Osteoblast (primary cell): ENCODE results near the gene USP3. TPM values are rescaled to one million over a fixed set of nuclear protein-coding genes. Genes with fewer than 3 reads are reported as not detected.

ENCODE experiments used
- DNase-seq: peaks from one replicate; pipeline ENCODE4 v3.0.0; 2011; ENCODE audit warnings: low spot score, mixed read lengths; ENCODE audit not compliant: insufficient read length; ENCODE audit errors: missing footprints
- H2AFZ ChIP-seq: 2 replicates; pipeline ENCODE4 v1.6.0; 2011; ENCODE audit warnings: mild to moderate bottlenecking, low read length
- H3K27ac ChIP-seq: 2 replicates; pipeline ENCODE4 v1.5.1; 2011; ENCODE audit warnings: mild to moderate bottlenecking, low read depth, low read length, moderate library complexity
- H3K27me3 ChIP-seq: 2 replicates; pipeline ENCODE4 v1.6.0; 2012; ENCODE audit warnings: mild to moderate bottlenecking, control low read depth, inconsistent platforms, low read length, moderate library complexity; ENCODE audit not compliant: insufficient read depth
- H3K36me3 ChIP-seq: 2 replicates; pipeline ENCODE4 v1.5.1; 2011; ENCODE audit warnings: mild to moderate bottlenecking, low read length, control low read depth, moderate library complexity; ENCODE audit not compliant: insufficient read depth
- H3K4me1 ChIP-seq: 2 replicates; pipeline ENCODE4 v1.5.1; 2011; ENCODE audit warnings: mild to moderate bottlenecking, low read length, control low read depth, moderate library complexity; ENCODE audit not compliant: insufficient read depth
- H3K4me2 ChIP-seq: 2 replicates; pipeline ENCODE4 v1.6.0; 2011; ENCODE audit warnings: mild to moderate bottlenecking, low read length; ENCODE audit not compliant: insufficient read depth
- H3K4me3 ChIP-seq: fragments of 200-600 bp; sonication (generic); 3 replicates; pipeline ENCODE4 v1.5.1; 2012; ENCODE audit warnings: mild to moderate bottlenecking, low read length, inconsistent platforms; ENCODE audit not compliant: insufficient read depth
- H3K79me2 ChIP-seq: 2 replicates; pipeline ENCODE4 v1.6.0; 2012; ENCODE audit warnings: mild to moderate bottlenecking, low read length, control low read depth, inconsistent platforms; ENCODE audit not compliant: insufficient read depth
- H3K9me3 ChIP-seq: 2 replicates; pipeline ENCODE4 v1.5.1; 2011; ENCODE audit warnings: low read depth, low read length, control low read depth
- H4K20me1 ChIP-seq: 2 replicates; pipeline ENCODE4 v1.6.0; 2012; ENCODE audit warnings: mild to moderate bottlenecking, low read length, control low read depth; ENCODE audit not compliant: insufficient read depth
- total RNA-seq: library from RNA; depleted of rRNA; stranded (reverse); fragments of >200 nt; gene quantifications from 2 replicates; pipeline ENCODE4 v1.2.3, GENCODE V29; 2012
- TF ChIP-seq, protein P1 (sequence below): IDR thresholded peaks from 2 replicates; pipeline ENCODE4 v1.5.1; 2011; ENCODE audit warnings: mild to moderate bottlenecking, low read depth, low read length, moderate library complexity; ENCODE audit errors: extremely low read depth

The USP3 gene
- total RNA-seq, 1 donor: 60.1 TPM

DNA sequence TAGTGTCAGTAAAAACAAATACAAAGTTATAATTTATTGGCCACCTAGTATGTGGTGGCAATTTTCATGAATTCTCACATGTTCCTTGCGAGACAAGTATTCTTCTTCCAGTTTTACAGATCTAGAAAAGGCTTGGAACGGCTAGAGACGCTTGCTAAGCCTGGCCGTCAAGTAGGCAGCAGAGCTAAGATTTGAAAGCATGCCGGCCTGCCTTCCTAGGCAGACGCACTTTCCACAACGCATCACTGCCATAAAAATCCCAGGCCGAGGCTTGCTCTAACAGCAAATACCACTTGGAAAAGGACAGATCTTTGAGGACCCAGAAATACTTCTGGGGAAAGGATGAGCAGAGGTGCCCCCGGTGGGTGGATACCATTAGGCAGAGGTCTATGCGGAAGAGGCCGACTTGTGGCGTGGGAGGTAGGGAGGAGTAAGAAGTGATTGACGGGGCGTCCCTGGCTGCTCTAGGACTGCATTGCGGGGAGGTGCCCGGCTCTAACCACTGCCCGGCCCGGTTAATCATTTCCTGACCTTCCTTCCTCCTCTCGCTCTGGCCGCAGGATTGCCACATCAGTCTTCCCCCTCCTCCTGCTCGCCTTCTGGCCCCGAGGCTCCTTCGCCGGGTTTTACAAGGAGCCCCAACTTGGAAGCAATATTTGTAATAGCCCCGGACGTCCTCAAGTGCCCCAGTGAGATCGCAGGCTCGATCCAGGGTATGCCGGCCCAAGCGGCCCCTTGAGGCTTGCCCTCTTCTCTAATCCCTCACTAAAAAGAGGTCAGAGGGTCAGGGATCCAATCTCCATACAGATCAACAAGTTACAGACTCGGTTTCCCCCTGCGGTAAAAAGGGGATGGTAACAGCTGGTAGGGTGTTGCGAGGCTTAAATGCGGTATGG is 1.3 kb upstream of the USP3 start:
- Histone ChIP-seq H3K4me2 (peak overlapping the region; percentile 99), H3K27me3 (no peaks in the 10 kb centered on the region), H4K20me1 (peaks cover 16% of the 10 kb centered on the region), H3K4me1 (peaks cover 44% of the 10 kb centered on the region), H3K27ac (peak overlapping the region; percentile 100), H3K79me2 (peaks cover 36% of the 10 kb centered on the region), H2AFZ (peak overlapping the region; percentile 77), H3K4me3 (peak overlapping the region; percentile 76), H3K9me3 (no peaks in the 10 kb centered on the region), H3K36me3 (no peaks in the 10 kb centered on the region)
- TF ChIP-seq, protein P1, sequence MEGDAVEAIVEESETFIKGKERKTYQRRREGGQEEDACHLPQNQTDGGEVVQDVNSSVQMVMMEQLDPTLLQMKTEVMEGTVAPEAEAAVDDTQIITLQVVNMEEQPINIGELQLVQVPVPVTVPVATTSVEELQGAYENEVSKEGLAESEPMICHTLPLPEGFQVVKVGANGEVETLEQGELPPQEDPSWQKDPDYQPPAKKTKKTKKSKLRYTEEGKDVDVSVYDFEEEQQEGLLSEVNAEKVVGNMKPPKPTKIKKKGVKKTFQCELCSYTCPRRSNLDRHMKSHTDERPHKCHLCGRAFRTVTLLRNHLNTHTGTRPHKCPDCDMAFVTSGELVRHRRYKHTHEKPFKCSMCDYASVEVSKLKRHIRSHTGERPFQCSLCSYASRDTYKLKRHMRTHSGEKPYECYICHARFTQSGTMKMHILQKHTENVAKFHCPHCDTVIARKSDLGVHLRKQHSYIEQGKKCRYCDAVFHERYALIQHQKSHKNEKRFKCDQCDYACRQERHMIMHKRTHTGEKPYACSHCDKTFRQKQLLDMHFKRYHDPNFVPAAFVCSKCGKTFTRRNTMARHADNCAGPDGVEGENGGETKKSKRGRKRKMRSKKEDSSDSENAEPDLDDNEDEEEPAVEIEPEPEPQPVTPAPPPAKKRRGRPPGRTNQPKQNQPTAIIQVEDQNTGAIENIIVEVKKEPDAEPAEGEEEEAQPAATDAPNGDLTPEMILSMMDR: no peak
- peak; percentile 83 for DNase-seq

DNA sequence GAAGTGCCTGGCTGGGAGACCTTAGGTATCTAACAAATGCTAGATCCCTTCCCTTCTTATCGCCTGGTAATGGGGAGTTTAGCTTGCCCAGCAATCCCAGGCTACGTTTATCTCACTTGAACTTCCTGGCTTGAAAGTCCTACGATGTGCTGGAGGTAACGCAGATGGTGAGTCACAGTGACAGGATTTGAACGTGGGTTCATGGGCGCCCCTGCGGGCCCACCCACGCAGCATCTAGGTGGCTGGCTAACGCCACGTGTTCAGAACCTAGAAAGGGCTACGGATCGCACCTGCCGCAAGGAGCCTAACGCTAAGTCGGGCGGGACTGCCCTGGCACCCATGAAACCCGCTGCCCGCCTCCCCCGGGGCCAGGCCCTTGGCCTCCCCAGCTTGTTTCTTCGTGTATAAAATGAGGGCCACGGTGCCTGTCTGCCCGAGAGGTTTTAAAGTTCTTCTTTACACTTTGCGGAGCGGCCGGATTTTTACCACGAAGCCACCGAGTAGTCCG is 600 bp upstream of the USP3 start:
- Histone ChIP-seq H3K27me3 (no peaks in the 10 kb centered on the region), H3K27ac (peak overlapping the region; percentile 100), H2AFZ (peak overlapping the region; percentile 65), H3K4me1 (peaks cover 51% of the 10 kb centered on the region), H3K4me3 (peak overlapping the region; percentile 76), H4K20me1 (peaks cover 16% of the 10 kb centered on the region), H3K36me3 (no peaks in the 10 kb centered on the region), H3K9me3 (no peaks in the 10 kb centered on the region), H3K4me2 (peak overlapping the region; percentile 99), H3K79me2 (peaks cover 43% of the 10 kb centered on the region)
- TF ChIP-seq, protein P1: no peak
- DNase-seq: peak; percentile 85

DNA sequence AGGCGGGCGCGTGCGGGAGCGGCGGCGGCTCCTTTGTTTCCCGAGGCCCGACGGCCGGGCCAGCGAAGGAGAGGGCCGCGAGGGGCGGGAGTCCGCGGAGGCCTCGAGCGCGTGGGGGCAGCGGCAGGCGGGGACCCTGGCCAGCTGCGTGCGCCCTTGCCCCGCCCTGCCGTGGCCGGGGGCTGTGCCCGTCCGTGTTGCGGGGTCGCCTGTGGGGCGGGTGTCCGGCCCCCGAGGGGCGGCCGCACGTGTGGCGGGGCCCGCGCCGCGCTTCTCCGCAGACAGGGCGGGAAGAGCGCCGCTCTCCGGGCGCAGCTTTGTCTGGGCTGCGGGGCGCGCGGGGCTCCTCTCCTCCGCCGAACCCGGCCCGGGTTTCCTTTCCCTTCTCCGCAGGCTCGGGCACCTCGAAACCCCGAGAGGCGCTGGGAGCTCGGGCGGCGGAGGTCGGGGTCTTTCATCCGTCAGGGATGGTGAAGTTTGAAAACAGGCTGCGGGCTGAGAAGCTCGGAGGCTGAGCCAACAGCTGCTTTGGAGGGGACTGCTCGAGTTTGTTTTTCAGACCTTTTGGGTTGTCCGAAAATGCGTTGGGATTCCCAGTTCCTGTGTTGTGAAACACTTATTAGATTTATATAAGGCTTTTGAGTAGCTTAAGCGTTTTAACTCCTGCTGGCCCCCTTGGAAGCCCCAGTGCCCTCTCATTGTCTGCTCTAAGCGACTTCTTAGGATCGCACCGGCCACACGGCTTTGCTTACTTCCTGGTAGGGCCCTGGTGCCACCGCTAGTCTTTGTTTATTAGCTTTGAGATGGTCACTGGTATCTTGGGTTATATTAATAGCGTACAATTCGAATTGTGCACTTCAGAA is 817 bp downstream of the USP3 start:
- no peak for DNase-seq
- H3K4me3 ChIP-seq: peak overlapping the region; percentile 83
- H3K4me2 ChIP-seq: peak overlapping the region; percentile 79
- TF ChIP-seq, protein P1: no peak
- H3K27me3 ChIP-seq: no peaks in the 10 kb centered on the region
- H4K20me1 ChIP-seq: peaks cover 20% of the 10 kb centered on the region
- H2AFZ ChIP-seq: peak overlapping the region; percentile 64
- H3K79me2 ChIP-seq: peaks cover 54% of the 10 kb centered on the region
- H3K4me1 ChIP-seq: peaks cover 65% of the 10 kb centered on the region
- peak overlapping the region; percentile 80 for H3K27ac ChIP-seq
- no peaks in the 10 kb centered on the region for H3K36me3 ChIP-seq
- no peaks in the 10 kb centered on the region for H3K9me3 ChIP-seq
